ENCODE measurements around the gene UBTD2.
"Not testable (repeated sequence)": the region's sequence is repeated elsewhere in the genome, so short reads cannot be mapped to it uniquely, and the experiment has no call there.

DNA sequence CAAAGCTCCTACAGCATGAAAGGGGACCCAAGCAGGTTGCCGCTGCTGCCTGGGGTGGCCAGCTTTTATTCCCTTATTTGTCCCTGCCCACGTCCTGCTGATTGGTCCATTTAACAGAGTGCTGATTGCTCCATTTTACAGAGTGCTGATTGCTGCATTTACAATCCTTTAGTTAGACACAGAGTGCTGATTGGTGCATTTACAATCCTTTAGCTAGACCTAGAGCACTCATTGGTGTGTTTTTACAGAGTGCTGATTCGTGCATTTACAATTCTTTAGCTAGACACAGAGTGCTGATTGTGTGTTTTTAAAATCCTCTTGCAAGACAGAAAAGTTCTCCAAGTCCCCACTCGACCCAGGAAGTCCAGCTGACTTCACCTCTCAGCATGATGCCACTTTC is 85.8 kb downstream of the UBTD2 start:
- TF ChIP-seq, protein P1, sequence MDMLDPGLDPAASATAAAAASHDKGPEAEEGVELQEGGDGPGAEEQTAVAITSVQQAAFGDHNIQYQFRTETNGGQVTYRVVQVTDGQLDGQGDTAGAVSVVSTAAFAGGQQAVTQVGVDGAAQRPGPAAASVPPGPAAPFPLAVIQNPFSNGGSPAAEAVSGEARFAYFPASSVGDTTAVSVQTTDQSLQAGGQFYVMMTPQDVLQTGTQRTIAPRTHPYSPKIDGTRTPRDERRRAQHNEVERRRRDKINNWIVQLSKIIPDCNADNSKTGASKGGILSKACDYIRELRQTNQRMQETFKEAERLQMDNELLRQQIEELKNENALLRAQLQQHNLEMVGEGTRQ (IDR thresholded peaks at IDR 0.05; ENCODE audit: low read depth, low read length) = not testable (repeated sequence)
- TF ChIP-seq POLR2A (IDR thresholded peaks at IDR 0.05; ENCODE audit: low read depth, low read length); CTCF (conservative IDR thresholded peaks at IDR 0.05; ENCODE audit: low read depth, low read length); CEBPB (IDR thresholded peaks at IDR 0.05; ENCODE audit: low read depth, low read length); SMC3 (IDR thresholded peaks at IDR 0.05; ENCODE audit: low read depth, low read length); RFX5 (IDR thresholded peaks at IDR 0.05; ENCODE audit: low read depth, low read length); MXI1 (IDR thresholded peaks at IDR 0.05; ENCODE audit: borderline replicate concordance, low read depth, low read length); MAZ (IDR thresholded peaks at IDR 0.05; ENCODE audit: borderline replicate concordance, low read depth, low read length); BHLHE40 (IDR thresholded peaks at IDR 0.05; ENCODE audit: low read depth, low read length); CHD1 (IDR thresholded peaks at IDR 0.05; ENCODE audit: low read depth, low read length); RAD21 (IDR thresholded peaks at IDR 0.05; ENCODE audit: low read length): not testable (repeated sequence)
- TF ChIP-seq MAFK (IDR thresholded peaks at IDR 0.05; ENCODE audit: low read depth, low read length) = peak; percentile 9; the same call in 1 of the 2 replicates
